Globus pallidus (tissue), 1 donor: Measurements from ENCODE around the gene ALG8.

ENCODE experiments used
- DNase-seq: peaks from one replicate; pipeline ENCODE4 v3.0.0-alpha.2; 2015; ENCODE audit warnings: low spot score

Gene ALG8

GRCh38 chr11:78158987-78159652 is 19.7 kb upstream of the ALG8 start:
- peak; percentile 45 for DNase-seq

GRCh38 chr11:78156127-78156844 is 16.9 kb upstream of the ALG8 start:
- DNase-seq: no peak

GRCh38 chr11:78151804-78152203 is 12.4 kb upstream of the ALG8 start:
- DNase-seq: no peak

DNA sequence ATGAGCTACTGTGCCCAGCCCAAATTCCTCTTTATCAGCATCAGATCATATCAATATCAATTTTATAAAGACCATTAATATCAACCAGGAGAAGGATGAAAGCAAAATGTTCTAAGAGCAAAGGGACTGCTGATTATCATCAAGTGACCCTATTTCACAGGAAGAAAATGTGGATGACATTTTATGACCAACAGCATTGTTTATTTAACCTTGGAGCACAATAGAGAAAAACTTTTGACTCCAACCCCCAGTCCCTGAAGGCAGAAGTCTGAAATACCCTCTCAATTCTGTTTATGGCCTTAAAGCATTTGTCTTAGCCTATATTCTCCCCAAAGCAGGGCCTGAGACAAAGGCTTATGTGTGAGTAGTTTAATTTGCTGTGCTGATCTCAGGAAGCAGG is 11.3 kb upstream of the ALG8 start:
- DNase-seq: no peak

DNA sequence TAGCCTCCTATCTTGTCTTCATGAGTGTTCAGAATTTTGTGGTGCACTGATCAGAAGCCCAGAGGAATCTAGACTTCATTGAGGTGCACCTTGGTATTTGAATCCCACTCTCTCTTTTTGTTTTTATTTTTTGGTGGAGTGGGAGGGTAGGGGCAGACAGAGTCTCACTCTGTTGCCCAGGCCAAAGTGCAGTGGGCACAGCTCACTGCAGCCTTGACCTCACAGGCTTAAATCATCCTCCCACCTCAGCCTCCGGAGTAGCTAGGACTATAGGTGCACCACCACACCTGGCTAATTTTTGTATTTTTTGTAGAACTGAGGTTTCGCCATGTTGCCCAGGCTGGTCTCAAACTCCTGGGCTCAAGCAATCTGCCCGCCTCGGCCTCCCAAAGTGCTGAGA is 10.9 kb upstream of the ALG8 start:
- no peak for DNase-seq

GRCh38 chr11:78149646-78150045 is 10.2 kb upstream of the ALG8 start:
- DNase-seq: peak; percentile 49

GRCh38 chr11:78147807-78148206 is 8.4 kb upstream of the ALG8 start:
- DNase-seq: no peak

DNA sequence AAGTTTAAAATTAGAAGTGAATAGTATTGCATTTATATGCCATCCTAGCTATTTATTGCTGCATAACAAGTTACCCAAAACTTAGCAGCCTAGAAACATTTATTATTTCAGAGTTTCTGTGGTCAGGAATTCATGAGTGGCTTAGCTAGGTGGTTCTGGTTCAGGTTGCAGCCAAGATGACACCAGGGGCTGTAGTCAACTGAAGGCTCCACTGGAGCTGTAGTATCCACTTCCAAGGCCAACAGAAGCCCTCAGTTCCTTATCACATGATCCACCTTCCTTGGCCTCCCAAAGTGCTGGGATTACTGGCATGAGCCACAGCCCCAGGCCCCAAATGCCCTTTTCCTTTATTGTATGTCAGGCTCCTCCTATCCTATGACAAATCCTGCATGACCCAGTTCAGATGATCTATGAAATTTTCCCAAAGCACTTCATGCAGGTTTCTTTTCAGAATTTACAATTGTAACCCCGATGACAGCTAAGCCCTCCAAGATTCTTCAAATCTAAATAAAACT is 6.1 kb upstream of the ALG8 start:
- DNase-seq: no peak

DNA sequence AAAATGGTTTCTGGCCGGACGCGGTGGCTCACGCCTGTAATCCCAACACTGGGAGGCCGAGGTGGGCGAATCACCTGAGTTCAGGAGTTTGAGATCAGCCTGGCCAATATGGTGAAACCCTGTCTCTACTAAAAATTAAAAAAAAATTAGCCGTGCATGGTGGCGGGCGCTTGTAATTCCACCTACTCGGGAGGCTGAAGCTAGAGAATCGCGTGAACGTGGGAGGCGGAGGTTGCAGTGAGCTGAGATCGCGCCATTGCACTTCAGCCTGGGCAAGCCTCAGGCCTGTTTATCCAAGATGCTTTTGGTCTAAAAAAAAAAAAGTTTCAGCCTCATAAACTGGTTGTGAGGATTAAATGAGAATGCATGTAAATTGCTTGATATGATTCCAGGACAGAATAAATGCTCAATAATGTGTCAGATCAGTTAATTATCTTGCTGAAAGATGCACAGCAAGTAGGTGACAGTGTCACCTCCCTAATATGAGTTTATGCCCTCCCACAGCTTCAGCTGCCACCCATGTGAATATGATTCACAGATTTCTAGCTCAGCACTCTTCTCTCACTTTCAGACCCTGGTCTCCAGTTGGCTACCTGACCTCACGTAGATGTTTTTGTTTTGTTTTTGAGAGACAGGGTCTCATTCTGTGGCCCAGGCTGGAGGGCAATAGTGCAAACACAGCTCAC is 1.1 kb upstream of the ALG8 start:
- no peak for DNase-seq

GRCh38 chr11:78138694-78139421 is 568 bp downstream of the ALG8 start:
- DNase-seq: no peak

DNA sequence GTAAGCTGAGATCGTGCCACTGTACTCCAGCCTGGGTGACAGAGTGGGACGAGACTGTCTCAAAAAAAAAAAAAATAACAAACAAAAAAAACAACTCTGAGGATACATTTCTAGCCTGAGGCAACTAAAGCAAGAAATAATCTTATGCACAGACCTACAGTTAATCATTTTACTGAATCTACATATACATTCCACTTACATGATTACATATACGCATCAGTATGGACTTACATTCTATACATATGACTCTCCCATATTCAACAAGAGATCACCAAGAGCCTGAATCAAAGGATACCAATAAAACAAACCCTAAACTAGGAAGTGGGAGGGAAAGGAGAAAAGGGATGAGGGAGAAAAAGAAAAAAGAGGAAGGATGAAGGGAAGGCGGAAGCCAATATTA is 1.1 kb downstream of the ALG8 start:
- DNase-seq: no peak

DNA sequence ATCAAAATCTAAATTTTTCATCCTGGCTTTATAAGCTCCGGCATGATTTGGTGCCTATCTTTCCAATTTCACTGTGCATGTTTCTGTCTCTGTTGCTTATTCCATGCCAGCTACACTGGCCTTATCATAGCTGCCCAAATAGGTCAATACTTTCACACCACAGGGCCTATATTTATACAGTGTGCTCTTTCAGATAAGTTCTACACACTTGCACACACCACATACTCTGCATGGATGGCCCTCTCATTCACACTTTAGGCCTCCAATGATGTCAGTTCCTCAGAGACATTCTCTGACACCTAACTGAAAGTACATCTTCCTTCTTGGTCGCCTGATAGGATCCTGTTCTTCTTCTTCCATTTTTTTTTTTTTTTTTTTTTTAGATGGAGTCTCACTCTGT is 7.0 kb downstream of the ALG8 start:
- DNase-seq: no peak

DNA sequence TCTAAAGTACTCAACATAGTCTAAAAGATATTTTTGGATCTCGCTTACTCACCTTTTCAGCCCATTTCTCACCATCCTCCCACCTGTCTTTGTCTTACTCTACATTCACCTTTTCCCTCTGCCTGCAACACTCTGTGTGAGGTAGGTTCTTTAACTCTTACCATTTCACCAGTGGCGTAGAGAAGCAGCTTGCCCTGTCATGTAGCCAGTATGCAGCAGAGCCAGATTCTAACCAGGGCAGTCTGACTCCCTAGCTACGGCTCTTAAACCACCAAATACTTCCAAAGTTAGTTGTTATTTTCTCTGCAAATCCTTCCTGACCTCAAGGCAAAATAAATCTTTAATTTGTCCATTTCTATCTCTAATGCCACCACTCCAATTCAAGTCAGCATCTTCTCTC is 7.5 kb downstream of the ALG8 start:
- no peak for DNase-seq

DNA sequence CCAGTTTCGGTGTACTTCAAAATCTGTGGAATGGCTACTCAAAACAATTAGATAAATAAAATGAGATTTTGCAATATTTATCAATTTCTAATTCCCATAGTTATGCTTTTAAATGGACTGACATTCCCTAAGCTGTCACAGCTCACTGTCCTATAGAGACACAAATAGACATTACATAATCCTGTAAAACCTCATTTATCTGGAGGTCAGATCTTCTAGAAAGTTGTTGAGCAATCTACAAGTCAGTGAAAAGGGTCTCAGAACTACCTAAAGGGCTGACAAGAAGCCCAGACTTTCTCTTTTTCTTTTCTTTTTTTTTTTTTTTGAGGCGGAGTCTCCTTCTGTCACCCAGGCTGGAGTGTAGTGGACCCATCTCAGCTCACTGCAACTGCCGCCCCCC is 12.0 kb downstream of the ALG8 start:
- no peak for DNase-seq

DNA sequence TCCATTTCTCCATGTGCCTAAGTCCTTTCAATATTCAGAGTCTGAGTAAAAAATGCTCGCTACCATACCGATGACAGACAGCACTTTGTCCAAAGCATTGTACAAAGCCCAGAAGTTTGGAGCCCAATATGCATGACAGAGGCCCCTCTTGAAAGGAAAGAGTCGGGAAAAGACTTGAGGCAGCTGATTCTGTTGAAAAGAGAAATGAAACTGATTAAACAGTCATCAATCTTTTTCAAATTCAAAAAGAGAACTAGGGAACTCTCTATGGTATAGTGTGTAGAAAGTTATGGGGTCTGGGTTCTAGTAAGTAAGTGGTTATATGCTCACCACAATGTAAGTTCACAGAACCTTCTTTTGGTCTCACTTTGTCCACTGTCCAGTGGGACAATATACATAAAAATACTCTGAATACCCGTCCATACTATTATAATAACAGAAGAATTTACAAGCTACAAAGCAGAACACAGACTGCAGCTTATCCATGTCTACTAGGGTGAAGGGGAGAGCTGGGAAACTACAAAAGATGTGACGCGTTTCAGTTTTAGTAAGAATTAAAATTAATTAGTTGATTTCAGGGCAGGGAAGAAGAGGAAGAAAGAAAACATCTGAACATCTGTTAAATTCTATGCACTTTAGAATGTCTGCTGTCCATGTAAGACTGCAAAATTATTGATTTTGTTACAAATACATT is 26.7 kb downstream of the ALG8 start:
- no peak for DNase-seq

GRCh38 chr11:78111298-78111697 is 28.1 kb downstream of the ALG8 start:
- DNase-seq: no peak

DNA sequence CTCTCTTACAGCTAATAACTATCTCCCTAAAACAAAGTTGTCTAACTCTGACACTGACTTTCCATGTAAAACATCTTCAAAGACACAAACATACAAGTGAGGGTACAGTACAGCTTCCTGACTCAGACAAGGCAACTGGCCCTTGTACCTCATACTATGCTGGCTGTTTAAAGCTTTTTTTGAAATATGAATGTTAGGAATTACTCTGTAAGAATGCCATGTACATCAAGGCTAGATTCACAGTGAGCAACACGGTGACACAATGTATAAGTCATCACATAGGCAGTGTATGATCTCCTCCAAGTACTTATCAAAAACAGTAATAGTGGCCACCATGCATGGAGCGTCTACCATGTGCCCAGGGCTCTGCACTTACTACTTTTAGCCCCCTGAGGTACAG is 28.6 kb downstream of the ALG8 start:
- no peak for DNase-seq

DNA sequence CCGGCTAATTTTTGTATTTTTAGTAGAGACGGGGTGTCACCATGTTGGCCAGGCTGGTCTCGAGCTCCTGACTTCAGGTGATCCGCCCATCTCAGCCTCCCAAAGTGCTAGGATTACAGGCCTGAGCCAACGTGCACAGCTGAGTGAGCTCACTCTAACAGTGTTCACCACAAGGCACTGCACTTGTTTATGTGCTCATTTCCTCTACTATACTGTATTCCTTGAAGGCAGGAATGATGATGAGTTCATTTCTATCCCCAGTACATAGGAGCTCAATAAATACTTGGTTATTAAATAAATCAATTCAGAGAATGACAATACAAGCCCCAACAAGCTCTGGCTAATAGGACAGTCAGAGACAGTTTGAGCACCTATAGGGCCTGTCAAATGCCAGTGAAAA is 29.1 kb downstream of the ALG8 start:
- no peak for DNase-seq

DNA sequence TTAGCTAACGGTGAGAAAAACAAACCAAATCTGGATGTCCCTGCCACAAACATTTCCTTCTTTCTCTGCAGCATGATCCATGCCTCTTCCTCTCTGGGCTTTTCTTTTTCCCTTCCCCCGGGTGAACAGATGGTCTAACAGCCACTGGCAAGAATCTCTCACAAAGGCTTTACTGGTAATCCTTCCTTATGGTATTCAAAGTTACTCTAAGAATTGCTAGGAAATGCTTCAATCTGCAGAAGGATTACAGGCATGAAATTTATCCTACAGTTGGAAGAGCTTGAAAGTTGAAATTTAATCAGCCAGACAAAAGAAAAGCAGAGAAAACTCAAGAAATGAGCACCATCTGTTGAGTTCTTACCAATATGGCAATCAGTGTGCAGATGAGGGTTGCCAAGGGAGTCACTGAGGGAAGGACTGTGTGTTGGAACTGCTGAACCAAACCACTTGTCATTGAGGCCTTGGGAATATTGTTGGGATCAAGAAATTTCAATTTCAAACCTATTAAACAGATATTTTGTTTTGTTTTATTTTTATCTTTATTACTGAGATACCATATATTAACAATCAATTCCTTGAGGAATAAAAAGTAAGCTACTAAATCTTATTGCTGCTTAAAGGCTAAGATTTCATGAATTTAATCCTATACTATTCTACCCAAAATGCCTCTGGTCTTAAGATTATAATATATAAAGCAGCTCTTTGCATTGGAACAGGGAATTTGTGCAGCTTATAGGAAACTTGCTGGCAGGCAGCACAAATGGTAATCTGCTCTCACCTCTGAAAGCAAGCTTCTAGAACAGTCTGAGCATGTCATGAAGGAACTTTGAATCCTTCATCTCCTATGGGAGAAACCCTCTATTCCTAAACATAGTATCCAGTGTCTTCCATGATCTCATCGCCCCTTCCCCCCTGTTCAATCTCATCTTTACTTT is 30.1 kb downstream of the ALG8 start:
- DNase-seq: no peak

DNA sequence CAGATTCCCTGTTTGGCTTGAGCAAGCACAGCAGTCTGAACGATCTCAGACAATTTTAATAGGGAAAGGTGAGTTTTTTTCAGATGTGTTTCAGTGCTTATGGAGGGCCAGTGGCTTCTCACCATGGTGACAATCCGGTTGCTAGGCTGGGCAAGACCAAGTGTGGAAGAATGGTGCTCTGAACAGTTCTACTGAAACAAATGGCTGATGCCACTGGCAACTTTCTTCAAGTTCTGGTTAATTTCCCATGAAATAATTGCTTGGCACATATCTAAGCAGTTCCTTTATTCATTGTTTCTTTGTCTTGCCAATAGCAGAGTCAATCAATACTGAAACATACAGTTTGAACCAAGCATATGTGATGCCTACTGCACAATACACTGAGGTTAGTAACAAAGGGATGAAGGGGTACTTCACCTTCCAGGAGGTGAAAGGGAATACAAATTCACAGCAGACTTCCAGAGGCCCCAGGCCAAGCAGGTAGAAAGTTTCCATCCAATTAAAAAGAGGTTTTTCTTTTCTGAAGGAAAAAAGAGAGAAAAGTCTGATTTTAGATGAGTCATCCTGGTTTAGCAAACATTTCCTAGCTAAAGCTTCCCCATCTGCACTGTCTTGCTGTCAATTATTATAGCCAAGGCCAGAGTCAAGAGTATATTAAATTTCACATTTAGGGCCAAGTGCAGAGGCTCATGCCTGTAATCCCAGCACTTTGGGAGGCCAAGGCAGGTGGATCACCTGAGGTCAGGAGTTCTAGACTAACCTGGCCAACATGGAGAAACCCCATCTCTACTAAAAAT is 38.6 kb downstream of the ALG8 start:
- DNase-seq: no peak
